Measurements from ENCODE around the gene DDX39B.
A peak's percentile ranks its signal among the peaks of the same experiment; 100 is the strongest.
"Not testable (repeated sequence)": the region's sequence is repeated elsewhere in the genome, so short reads cannot be mapped to it uniquely, and the experiment has no call there.

The DDX39B gene

DNA sequence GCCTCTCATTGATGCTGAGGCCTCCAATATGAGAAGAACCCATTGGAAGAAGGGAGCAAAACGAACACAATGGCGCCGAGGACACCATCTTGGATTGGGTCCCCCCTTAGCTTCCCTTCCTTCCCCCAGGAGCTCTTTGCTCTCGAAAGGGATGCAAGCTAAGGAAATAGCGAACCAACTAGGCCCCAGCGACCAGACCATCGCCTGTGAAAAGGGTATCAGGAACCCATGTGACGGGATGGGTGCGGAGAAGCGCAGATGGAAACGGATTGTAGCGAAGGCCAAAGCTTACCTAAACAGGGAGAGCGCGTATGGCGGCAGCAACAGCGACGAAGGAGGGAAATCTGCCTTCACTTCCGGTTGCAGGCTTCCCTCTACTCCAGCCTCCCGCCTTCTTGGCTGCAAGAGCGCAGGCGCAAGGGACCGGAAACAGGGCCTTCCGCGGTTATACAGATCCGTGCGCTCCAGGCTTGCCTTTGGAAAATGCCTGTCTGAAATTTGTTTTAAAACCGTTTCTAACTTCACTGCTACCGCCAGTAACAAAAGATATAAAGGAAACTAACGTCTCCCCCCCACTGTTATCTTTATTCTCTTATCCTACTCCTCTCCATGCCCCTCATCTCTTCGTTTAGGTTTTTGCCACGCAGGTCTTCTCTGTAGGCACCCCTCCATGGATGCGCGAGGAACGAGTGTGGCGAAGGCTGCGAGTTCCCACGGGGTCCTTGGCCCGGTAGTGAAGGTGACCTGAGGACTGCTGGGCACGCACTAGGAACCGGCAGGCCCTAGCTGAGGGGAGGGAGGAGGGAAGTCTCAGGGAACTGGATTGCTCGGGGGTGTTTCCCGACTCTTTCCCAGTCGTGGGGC is at the start of gene DDX39B:
TSS of gene DDX39B (minus strand) at position 346 of the 864 bp plus-strand sequence. CDS start 1,471 bp downstream, outside the sequence.
- peak; percentile 91 for DNase-seq (ENCODE audit: low read depth)

DNA sequence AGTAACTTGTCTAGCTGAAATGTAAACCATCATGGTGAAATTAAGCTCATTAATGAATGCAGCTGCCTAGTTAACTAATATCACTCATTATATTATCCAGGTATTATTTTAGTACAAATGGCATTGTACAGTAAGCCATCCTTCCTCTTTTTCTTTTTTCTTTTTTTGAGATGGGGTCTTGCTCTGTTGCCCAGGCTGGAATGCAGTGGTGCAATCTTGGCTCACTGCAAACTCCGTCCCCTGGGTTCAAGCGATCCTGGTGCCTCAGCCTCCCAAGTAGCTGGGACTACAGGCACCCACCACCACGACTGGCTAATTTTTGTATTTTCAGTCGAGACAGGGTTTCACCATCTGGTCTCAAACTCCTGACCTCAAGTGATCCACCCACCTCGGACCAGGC is 48.9 kb upstream of the DDX39B start:
- DNase-seq (ENCODE audit: low read depth): not testable (repeated sequence)

DNA sequence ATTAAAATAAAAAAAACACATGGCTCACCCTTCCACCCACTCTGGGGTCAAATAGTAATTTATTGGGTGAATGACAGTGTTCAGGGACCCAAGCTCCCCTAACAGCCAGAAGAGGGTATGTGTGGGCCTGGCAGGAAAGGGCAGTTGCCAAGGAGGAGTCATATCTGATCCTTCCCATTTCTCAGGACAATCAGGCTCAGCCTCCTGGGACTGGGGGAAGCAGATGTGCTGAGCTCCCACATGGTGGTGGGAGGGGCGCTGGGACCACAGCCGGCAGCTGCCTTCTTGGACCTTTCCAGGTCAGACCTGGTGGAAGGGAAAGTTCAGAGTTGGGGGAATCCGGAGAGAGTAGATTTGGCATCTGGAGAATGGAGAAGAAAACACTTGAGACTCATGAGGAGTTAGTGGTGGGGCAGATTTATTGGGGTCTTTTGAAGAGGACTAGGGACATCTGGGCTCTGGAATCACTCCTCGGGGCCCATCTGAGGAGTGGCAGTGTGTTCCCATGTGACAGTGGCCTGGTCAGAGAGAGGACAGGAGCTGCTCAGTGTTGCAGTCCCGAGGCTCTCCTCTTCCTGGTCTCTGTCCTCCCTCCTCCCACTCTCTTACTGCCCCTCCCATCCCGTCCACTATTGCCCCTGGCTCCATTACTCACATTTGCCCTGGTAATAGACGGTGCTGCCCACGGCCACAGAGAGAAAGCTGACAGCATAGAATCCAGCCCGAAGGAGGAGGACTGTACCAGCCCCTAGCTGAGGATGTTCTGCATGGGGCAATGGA is 47.3 kb upstream of the DDX39B start:
- no peak for DNase-seq (ENCODE audit: low read depth)

DNA sequence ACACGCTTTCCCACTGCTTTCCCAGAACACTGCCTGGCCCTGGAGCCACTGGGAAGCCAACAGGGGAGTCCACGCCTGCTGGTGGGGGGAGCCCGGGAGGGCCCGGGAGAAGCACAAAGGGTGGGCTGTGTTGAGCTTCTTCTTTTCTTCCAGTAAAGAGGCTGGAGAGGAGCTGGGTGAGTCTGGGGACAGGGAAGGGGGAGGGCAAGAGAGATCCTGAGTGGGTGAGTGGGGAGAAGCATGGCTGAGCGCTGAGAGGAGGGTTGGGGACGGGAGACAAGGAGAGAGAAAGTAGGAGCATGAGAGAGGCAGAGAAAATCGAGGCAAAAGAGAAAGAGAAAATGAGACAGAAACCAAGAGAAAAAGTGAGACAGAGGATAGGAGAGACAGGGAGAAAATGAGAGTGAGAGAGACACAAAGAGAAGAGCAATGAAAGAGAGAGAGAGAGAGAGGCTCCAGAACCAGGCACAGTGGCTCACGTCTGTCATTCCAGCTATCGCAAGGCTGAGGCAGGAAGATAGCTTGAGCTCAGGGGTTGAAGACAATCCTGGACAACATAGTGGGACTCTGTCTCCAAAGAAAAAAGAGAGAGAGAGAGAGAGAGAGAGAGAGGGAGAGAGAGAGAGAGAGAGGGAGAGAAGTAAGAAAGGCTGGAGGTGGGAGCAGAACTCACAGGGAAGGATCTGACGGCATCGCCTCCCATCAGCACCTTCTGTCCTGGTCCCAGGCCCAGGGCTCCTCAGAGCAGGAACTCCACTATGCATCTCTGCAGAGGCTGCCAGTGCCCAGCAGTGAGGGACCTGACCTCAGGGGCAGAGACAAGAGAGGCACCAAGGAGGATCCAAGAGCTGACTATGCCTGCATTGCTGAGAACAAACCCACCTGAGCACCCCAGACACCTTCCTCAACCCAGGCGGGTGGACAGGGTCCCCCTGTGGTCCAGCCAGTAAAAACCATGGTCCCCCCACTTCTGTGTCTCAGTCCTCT is 46.3 kb upstream of the DDX39B start:
- no peak for DNase-seq (ENCODE audit: low read depth)

DNA sequence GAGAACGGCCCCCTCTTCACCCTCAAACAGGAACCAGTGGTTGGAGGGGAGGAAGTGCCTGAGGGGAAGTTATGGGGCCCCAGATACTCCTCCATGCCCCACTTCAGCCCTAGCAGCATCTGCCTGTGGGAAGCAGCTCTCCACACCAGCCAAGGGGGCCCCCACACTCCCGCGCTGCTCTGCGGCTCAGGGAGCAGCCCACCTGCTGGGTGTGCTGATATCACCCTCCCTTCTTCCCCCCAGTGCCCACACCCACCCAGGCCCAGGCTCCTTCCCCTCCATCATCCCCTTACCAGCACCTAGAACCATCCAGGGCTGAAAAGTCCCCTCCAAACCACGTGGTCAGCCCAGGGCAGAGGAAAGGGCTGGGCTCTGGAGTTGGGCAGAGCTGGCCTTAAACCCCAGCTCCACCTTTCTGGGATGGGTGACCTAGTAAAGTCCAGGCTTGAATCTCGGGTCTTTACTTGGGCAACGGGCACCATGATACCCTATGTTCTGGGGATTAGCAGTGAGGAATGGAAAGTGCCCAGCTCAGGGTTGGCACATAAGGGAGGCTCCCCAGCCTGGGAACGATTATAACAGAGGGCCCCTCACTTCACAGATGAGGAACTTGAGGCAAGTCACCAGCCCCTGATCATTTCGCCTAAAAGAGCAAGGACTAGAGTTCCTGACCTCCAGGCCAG is 44.9 kb upstream of the DDX39B start:
- no peak for DNase-seq (ENCODE audit: low read depth)

DNA sequence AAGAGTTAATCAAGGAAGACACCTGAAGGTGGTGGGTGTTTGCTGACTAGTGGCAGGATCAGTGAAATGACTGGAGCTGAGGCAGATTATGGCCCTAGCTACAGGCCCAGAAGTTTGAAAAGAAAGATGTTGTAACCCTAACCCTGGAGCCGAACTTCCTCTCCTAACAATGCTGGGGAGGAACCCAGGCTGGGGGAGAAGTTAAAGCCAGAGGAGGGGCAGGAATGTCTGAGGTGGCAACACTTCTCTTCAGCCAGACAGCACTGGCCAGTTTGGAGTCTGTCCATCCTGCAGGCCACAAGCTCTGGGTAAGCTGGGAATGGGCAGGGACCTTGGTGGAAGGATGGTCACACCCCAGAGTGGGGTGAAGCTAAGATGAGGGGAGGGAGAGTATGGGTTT is 44.2 kb upstream of the DDX39B start, which contains the start of gene LST1:
TSS of gene LST1 (plus strand) at position 270 of the 400 bp plus-strand sequence. CDS start 1,023 bp downstream, outside the sequence.
- no peak for DNase-seq (ENCODE audit: low read depth)

DNA sequence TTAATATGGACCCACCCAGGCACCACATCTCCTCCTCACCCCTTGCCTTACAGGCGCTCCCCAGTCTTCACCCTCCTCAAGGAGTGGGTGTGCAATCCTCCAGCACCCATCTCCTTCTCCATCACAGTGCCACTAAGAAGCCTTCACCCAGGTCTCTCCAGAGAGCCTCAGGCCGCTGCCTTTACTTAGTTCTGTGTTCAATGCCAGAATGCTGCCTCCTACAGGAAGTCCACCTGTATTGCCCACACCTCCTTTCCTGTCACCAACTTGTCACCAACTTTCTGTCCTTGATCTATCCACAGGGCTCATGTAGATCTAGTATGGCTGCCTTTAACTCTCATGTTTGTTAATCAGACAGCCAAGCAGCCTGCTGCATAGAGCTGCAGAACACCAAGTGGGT is 43.7 kb upstream of the DDX39B start:
- DNase-seq (ENCODE audit: low read depth): no peak

DNA sequence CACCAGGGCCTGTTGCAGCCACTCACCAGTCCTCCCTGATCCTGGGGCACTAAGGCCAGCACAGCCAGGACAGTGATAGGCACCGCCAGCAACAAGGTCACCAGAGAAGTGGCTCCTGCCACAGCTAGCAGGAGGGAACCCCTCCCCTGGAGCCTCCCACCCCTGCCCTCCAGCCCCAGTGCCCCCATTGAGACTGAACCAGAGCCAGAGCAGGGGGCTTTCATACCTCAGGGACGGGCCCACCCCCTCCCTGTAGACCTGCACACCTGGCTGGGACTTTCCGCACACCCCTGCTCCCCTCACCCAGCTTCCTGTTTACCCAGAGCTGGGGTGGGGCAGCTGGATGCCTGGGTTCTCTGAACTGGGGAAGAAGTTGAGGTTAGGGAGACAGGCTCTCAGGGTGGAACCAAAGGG is 40.4 kb upstream of the DDX39B start, which contains the start of gene LTB:
TSS of gene LTB (minus strand) at position 195 of the 414 bp plus-strand sequence. CDS start at position 188, 7 bp downstream.
- DNase-seq (ENCODE audit: low read depth): peak; percentile 72

DNA sequence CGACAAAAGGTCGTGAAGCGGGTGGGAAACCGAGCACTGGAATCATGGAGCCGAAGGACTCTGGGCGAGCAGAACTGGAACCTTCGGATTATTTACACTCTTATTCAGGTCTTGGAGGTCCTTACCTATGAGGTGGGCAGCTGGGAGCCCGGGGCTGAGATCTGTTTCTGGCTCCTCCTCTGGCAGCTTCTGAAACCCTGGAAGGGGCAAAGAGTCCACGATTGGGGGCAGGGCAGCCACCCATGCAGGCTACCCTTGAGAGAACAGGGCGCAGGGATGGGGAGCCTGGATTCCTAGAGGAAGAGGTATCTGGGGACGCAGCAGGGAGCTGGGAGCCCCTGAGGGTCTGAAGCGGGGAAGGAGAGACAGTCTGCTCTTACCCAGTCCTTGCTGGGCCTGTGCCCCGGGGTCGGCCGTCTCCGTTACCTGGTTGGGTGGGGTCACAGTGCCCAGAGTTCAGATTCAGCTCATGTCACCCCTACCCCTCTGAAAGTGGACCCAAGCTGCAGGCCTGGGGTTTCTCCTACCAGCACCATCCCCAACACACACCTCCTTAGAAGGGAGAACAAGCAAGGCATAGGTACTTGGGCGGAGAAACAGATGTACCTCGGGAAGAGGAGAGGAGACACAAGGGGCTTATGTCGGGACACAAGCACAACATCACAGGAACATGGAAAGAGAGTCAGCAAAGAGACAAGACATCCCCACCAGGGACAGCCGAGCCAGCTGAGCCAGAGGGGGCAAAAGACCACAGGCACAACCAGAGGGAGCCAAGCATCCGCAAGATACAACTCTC is 39.8 kb upstream of the DDX39B start:
- no peak for DNase-seq (ENCODE audit: low read depth)

DNA sequence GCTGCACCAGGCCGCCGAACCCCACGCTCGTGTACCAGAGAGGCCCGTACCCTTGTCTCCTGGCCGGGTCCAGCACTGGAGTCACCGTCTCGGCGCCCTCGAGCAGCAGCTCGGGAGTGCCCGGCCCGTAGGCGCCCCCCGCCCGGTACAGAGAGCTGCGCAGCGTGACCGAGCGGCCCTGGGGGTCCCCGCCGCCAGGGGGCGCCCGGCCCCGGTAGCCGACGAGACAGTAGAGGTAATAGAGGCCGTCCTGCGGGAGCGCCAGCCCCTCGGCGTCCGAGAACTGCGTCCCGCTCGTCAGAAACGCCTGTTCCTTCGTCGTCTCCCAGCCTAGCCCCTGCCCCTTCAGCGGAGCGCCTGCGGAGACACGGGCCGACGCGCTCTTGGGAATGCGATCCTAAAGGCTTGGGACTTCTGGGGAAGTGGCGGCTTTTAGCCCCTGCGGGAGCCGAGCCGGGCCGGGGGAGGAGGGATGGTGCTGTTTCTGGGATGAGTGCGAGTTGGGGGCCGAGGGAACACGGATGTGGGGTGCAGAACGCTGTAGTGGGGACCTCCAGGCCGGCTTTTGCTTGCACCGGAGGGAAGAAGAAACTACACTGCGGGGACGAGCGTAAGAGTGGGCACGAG is 39.1 kb upstream of the DDX39B start:
- peak; percentile 85 for DNase-seq (ENCODE audit: low read depth)

DNA sequence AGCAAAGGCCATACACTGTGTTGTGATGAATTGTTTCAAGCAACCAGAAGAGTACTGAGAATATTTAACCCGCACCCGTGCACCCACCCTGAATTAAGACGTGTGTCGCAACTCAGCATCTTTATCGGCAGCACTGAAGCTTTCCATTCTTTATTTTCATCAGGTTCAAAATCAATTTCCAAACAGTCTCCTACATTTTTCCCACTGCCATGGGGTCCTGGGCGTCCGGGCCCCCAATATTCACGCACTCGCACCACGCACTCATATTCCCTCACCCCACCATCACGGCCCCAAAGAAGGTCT is 38.6 kb upstream of the DDX39B start:
- no peak for DNase-seq (ENCODE audit: low read depth)

DNA sequence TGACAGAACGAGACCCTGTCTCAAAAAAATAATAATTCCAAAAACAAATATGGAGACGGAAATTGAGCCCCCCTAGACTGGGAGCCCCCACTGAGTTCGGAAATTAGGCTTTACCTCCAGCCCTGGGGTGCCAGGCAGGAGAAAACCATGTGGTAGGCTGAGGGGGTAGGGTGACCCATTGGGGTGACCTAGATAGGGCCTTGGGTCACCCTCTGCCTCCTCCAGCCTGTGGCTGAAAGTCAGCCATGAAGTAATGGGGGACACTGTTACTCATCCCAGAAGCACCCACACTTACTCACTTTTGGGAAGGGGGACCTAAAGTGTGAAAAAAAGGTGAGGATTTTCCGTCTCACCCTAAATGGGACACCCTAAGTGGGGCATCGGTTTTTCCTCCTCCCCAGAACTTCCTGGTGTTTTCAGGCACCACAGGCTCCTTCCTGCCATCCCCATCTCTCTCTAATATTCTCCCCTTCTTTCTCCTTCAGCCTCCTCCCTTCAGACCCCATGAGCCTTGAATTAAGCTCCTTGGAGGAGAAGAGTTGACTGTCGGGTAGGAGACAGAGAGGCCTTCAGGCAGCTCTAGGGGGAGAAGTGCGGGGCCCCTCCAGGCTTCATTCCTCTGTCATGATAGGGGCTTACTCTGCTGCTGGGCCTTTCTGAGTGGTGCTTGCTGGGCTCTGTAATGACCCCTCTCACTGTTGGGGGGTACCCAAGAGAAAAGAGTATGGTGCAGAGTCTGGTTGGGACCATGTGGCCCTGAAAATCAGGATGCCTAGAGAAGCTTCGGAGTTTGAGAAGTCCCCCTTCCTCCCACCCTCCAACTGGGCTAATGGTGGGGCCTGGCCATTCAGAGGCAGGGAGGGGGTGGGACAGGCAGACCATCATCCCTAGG is 38.0 kb upstream of the DDX39B start:
- no peak for DNase-seq (ENCODE audit: low read depth)

DNA sequence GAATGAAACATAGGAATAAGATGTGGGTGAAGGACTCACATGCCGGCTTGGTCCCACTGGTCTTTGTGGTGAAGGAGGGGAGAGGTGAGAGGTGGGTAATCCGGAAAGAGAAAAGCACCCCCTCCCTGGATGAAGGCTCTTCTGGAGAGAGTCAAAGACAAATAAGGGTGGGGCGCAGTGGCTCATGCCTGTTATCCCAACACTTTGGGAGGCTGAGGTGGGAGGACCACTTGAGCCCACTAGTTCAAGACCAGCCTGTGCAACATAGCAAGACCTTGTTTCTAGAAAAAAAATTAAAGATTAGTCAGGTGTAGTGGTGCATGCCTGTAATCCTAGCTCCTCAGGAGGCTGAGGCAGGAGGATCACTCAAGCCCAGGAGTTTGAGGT is 37.3 kb upstream of the DDX39B start:
- DNase-seq (ENCODE audit: low read depth): no peak

DNA sequence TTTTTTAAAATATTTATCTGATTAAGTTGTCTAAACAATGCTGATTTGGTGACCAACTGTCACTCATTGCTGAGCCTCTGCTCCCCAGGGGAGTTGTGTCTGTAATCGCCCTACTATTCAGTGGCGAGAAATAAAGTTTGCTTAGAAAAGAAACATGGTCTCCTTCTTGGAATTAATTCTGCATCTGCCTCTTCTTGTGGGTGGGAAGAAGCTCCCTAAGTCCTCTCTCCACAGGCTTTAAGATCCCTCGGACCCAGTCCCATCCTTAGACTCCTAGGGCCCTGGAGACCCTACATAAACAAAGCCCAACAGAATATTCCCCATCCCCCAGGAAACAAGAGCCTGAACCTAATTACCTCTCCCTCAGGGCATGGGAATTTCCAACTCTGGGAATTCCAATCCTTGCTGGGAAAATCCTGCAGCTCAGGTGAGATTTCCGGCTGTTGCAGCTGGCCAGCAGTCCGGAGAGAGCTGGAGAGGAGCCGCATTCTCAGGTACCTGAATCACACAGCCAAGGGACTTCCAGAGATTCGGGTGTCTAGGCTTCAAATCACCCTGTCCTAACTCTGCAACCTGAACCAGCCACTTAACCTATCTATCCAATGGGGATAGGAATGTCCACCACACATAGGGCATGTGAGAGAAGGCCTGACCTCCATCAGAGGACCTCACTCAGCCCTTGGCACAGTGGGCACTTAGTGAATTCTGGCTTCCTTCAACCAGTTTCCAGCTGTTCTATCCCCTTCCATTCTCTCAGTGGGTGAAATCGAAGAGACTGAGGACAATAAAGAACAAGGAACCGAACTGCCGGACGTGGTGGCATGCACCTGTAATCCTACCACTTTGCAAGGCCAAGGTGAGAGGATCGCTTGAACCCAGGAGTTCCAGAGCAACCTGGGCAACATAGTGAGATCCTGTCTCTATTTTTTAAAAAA is 36.6 kb upstream of the DDX39B start:
- DNase-seq (ENCODE audit: low read depth): no peak

DNA sequence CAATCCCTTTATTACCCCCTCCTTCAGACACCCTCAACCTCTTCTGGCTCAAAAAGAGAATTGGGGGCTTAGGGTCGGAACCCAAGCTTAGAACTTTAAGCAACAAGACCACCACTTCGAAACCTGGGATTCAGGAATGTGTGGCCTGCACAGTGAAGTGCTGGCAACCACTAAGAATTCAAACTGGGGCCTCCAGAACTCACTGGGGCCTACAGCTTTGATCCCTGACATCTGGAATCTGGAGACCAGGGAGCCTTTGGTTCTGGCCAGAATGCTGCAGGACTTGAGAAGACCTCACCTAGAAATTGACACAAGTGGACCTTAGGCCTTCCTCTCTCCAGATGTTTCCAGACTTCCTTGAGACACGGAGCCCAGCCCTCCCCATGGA is 35.8 kb upstream of the DDX39B start:
- DNase-seq (ENCODE audit: low read depth): no peak

DNA sequence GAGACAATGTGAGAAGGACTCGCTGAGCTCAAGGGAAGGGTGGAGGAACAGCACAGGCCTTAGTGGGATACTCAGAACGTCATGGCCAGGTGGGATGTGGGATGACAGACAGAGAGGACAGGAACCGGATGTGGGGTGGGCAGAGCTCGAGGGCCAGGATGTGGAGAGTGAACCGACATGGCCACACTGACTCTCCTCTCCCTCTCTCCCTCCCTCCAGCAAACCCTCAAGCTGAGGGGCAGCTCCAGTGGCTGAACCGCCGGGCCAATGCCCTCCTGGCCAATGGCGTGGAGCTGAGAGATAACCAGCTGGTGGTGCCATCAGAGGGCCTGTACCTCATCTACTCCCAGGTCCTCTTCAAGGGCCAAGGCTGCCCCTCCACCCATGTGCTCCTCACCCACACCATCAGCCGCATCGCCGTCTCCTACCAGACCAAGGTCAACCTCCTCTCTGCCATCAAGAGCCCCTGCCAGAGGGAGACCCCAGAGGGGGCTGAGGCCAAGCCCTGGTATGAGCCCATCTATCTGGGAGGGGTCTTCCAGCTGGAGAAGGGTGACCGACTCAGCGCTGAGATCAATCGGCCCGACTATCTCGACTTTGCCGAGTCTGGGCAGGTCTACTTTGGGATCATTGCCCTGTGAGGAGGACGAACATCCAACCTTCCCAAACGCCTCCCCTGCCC is 35.2 kb upstream of the DDX39B start:
- DNase-seq (ENCODE audit: low read depth): no peak

Data from activated T-helper 1 cell treated with Interleukin-2 at 50 U/mL for 16 hours (primary cell).